ENCODE results near the gene TMEM129.

Gene TMEM129

DNA sequence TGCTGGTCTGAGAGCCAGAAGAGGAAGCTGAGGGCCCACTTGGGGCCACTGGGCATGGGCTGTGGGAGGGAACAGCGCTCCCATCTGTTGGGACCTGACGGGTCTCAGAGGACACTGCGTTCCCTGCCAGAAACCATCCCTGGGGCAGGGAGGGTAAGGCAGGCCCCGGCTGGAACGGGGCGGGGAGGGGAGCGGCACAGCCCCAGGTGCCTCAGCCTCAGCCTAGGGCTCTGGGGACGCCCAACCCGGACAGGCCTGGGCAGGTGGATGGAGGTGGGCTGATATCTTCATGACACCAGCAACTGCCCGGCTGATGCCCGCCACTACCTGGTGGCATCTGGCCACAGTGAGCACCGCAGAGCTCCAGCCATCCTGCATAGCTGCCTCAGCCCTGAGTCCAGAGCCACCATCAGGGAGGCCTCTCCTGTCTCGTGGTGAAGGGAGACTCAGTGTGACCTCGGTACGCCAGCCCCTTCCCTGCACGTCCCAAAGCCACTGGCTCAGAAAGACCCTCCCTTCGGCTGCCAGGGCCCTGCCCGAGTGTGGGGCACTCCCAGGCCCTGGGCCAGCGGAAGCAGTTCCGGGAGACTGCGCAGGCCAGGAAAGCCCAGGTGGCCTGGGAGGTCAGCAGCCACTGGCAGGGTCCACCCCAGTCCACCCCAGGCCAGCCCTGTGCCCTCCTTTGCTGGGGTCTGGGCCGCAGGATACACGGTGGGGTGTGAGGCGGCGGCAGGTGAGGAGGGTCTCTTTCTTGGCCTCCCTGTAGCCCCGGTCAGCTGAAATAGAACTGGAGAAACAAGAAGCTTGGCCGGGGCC lies 37.4 kb upstream of the TMEM129 start:
- DNase-seq (ENCODE audit: low spot score) = no peak

GRCh38 chr4:1757836-1758235 lies 36.7 kb upstream of the TMEM129 start:
- DNase-seq (ENCODE audit: low spot score) = no peak

- no peak for DNase-seq (ENCODE audit: low spot score)
Observed at GRCh38 chr4:1756893-1757779, 36.0 kb upstream of the TMEM129 start.

GRCh38 chr4:1756079-1756478 lies 35.0 kb upstream of the TMEM129 start:
- DNase-seq (ENCODE audit: low spot score) = no peak

GRCh38 chr4:1755297-1755696 lies 34.2 kb upstream of the TMEM129 start:
- no peak for DNase-seq (ENCODE audit: low spot score)

DNA sequence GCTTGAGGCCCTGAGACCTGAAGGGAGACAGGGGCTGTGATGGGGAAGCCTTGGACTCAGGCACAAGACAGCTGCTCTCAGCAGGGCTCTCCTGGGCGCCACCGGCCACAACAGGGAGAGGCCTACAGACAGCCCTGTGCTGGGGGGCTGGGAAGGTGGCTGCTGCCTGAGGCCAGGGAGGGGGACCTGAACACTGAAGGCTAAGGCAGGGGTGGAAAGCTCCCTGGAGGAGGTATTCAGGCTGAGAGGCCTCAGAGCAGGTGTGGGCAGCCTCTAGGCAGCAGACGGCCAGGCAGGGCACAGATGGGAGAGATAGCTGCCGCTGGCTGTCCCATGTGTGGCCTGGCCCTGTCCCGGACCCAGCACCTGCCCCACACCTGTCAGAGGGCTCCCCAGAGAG lies 33.2 kb upstream of the TMEM129 start:
- DNase-seq (ENCODE audit: low spot score) = no peak

GRCh38 chr4:1753697-1754311 lies 32.7 kb upstream of the TMEM129 start:
- DNase-seq (ENCODE audit: low spot score) = no peak

GRCh38 chr4:1753294-1753696 lies 32.2 kb upstream of the TMEM129 start:
- no peak for DNase-seq (ENCODE audit: low spot score)

DNA sequence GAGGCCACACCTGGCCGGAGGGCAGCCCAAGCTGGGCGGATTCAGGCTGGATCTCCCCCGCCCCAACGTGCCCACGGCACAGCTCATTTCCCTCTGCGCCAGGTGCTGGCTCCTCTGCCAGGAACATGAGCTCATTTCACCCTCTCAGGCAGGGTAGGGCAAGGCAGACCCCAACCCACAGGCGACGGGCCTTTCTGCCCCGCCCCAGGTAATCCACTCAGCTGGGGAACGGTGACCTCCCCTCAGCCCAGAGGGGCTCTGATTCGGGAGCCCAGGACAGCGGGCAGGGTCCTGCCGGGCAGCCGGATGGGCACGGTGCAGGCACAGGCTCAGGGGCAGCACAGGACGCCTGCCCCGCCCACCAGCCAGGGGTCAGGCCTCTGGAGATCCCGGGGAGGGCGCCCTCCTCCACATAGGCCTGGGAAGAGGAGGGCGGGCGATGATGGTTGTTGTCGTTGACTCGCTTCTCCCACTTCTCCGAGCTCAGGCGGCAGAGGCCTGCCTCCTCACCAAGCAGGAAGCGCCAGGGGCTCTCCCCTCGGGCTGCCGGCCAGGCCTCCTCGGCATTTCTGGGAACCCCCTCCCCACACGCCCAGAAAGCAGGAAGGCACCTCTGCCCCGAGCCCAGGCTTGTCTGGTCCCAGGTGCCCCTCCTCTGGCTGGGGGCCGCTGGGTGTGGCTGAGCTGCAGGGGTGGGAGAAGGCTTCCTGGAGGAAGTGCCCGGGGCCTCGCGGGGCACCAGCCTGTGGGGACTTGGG lies 31.3 kb upstream of the TMEM129 start:
- DNase-seq (ENCODE audit: low spot score) = no peak

DNA sequence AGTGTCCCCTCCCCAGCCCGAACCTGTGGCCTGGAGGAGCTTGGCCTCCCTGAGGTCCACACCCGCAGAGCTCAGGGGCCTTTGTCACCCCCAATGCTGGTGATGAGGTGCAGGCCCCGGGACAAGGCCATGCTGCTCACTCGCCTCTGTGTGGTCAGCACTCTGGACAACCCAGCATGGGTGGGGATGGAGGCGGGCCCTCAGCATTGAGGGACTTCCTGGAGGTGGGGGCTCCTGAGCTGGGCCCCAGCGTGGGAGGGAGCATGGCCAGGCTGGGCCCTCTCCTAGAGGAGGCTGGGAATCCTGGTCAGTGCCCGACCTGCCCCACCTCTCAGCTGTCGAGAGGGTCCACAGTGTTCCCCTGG lies 30.8 kb upstream of the TMEM129 start:
- no peak for DNase-seq (ENCODE audit: low spot score)

GRCh38 chr4:1751155-1751918 lies 30.2 kb upstream of the TMEM129 start:
- DNase-seq (ENCODE audit: low spot score) = no peak

- no peak for DNase-seq (ENCODE audit: low spot score)
Observed at GRCh38 chr4:1750381-1751154, 29.4 kb upstream of the TMEM129 start.

DNA sequence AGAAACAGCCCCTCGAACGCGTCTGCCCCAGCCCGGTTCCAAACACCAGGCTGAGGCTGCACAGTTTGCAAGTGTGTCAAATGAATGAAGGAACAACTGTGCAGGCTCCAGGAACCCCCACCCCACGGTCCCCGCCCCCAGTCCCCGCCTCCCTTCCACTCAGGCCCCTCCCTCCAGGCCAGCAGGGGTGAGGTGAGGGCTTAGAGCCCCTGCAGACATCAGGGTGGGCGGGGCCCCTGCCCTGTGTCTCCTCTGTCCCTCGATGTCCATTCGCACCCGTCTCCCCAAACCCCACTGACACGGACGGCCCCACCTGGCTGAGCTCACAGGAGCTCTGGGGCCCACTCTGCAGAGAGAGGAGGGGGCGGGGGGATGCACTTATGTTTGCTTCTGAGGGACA lies 28.7 kb upstream of the TMEM129 start:
- DNase-seq (ENCODE audit: low spot score) = no peak

- no peak for DNase-seq (ENCODE audit: low spot score)
Observed at GRCh38 chr4:1749370-1749769, 28.2 kb upstream of the TMEM129 start.

DNA sequence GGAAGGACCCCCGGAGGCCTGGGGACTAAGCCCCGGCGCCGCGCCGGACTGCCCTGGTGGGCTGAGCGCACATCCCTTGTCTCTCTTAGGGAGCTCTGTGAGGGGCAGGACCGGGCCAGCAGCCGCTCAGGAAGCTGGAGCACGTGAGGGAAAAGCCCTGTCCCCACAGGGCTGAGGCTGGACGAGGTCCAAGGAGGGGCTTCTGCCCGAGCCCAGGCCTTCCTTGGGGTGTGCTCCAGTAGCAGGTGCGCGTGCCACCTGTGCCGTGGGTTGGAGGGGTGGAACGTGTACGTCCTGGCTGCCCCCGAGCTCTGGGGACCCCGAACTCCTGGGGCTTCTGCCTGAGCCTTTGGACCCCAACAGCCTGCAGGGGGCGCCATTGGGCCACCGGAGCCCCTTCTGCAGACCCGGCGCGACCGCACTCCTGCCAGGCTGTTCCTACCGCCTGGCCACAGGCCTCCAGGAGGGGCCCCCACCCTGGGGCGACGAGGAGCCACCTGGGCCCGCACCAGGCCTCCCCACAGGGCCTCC lies 27.4 kb upstream of the TMEM129 start:
- DNase-seq (ENCODE audit: low spot score) = peak; percentile 84

GRCh38 chr4:1747603-1747967 lies 26.5 kb upstream of the TMEM129 start:
- DNase-seq (ENCODE audit: low spot score) = no peak

- DNase-seq (ENCODE audit: low spot score) = no peak
Observed at GRCh38 chr4:1746919-1747602, 25.9 kb upstream of the TMEM129 start.

DNA sequence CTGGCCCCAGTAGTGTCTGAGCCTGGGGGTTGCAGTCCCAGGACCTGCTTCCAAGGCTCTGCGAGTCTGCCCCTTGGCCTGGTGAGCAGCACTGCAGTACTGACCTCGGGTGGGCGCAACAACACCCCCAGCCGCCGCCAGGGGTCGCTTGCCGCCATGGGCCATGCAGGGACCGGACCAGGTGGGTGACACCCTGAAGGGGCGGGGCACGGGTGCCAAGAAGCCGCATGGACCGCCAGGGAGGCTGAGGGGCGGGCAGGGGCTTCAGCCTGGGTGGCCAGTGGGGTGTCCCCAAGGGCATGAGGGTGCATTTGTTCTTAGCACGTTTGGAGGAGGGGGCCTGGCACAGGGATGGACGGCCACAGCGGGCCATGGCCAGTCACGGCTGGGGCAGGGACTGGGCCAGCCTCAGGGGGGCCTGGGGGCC lies 25.2 kb upstream of the TMEM129 start:
- peak; percentile 82 for DNase-seq (ENCODE audit: low spot score)

DNA sequence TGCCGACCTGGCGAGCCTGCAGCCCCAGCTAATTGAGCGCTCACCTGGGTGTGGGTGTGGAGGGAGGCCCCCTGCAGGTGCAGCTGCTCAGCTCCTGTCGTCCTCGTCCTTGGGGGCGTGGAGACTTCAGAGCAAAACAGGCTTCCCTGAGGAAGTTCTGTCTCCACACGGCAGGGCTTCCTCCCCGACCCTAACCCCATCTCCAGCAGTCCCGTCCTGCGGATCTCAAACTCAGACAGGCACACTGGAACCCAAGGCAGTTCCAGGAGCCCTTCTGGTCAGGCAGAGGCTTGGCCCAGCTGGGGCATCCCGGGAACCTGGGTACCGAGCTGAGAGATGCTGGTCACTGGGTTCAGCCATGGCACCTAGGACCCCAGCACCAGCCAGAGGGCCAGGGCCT lies 24.6 kb upstream of the TMEM129 start:
- no peak for DNase-seq (ENCODE audit: low spot score)

DNA sequence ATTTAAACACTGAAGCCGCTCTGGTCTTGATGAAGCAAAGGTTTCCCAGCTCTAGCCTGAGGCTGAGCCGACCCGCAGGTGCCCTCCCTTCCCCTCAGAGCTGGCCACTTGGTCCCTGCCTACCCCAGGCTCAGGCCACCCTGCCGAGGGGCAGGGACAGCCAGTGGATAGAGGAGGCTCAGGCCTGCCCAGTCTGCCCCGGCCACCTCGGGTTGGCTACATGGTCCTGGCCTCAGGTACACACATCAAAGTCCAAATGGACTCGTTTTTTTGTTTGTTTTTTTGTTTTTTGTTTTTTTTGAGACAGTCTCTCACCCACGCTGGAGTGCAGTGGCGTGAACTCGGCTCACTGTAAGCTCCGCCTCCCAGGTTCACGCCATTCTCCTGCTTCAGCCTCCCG lies 24.0 kb upstream of the TMEM129 start:
- DNase-seq (ENCODE audit: low spot score) = no peak
